Activated naive CD8-positive, alpha-beta T cell (primary cell): ENCODE results near the gene CLEC18A.

Experiments
- H3K27ac Mint-ChIP-seq: one replicate; pipeline ENCODE4 v1.8.0; 2021; ENCODE audit warnings: mixed read lengths
- H3K27me3 Mint-ChIP-seq: one replicate; pipeline ENCODE4 v1.8.0; 2021; ENCODE audit warnings: mixed read lengths
- H3K36me3 Mint-ChIP-seq: one replicate; pipeline ENCODE4 v1.8.0; 2021; ENCODE audit warnings: mixed read lengths
- H3K4me1 Mint-ChIP-seq: one replicate; pipeline ENCODE4 v1.8.0; 2021; ENCODE audit warnings: low read depth, mixed read lengths
- H3K4me3 Mint-ChIP-seq: one replicate; pipeline ENCODE4 v1.8.0; 2021; ENCODE audit warnings: mild to moderate bottlenecking, mixed read lengths
- H3K9me3 Mint-ChIP-seq: one replicate; pipeline ENCODE4 v1.8.0; 2021; ENCODE audit warnings: low read depth, mixed read lengths

The CLEC18A gene

GRCh38 chr16:69924777-69925191, 26.4 kb upstream of the CLEC18A start:
- Mint-ChIP-seq H3K27me3 (no peaks in the 10 kb centered on the region), H3K36me3 (no peaks in the 10 kb centered on the region), H3K9me3 (no peaks in the 10 kb centered on the region), H3K4me3 (no peak overlapping the region), H3K4me1 (no peaks in the 10 kb centered on the region), H3K27ac (no peak overlapping the region)

- Mint-ChIP-seq H3K27me3 (no peaks in the 10 kb centered on the region), H3K4me1 (no peaks in the 10 kb centered on the region), H3K27ac (no peak overlapping the region), H3K9me3 (no peaks in the 10 kb centered on the region), H3K4me3 (no peak overlapping the region), H3K36me3 (peaks cover 2% of the 10 kb centered on the region)
These were observed 25.8 kb upstream of the CLEC18A start for GRCh38 chr16:69925311-69925710.

- H3K9me3 Mint-ChIP-seq, result no peaks in the 10 kb centered on the region
- no peaks in the 10 kb centered on the region for H3K4me1 Mint-ChIP-seq
- H3K27me3 Mint-ChIP-seq, result no peaks in the 10 kb centered on the region
- H3K4me3 Mint-ChIP-seq, result no peak overlapping the region
- peaks cover 2% of the 10 kb centered on the region for H3K36me3 Mint-ChIP-seq
- no peak overlapping the region for H3K27ac Mint-ChIP-seq
These were observed 24.9 kb upstream of the CLEC18A start for GRCh38 chr16:69926241-69926640.

- no peaks in the 10 kb centered on the region for H3K27me3 Mint-ChIP-seq
- no peaks in the 10 kb centered on the region for H3K4me1 Mint-ChIP-seq
These were observed 23.9 kb upstream of the CLEC18A start for GRCh38 chr16:69927056-69927757.

GRCh38 chr16:69928856-69929400, 22.2 kb upstream of the CLEC18A start:
- Mint-ChIP-seq H3K9me3 (no peaks in the 10 kb centered on the region), H3K27me3 (no peaks in the 10 kb centered on the region), H3K4me3 (no peak overlapping the region), H3K27ac (no peak overlapping the region), H3K4me1 (no peaks in the 10 kb centered on the region), H3K36me3 (peaks cover 5% of the 10 kb centered on the region)

More at GRCh38 chr16:69927056-69927757, 23.9 kb upstream of the CLEC18A start:
- H3K27ac Mint-ChIP-seq, result no peak overlapping the region
- H3K9me3 Mint-ChIP-seq, result no peaks in the 10 kb centered on the region
- peaks cover 2% of the 10 kb centered on the region for H3K36me3 Mint-ChIP-seq
- no peak overlapping the region for H3K4me3 Mint-ChIP-seq

GRCh38 chr16:69929480-69929879, 21.7 kb upstream of the CLEC18A start:
- Mint-ChIP-seq H3K27me3 (no peaks in the 10 kb centered on the region), H3K36me3 (peaks cover 5% of the 10 kb centered on the region), H3K4me1 (no peaks in the 10 kb centered on the region), H3K4me3 (no peak overlapping the region), H3K27ac (no peak overlapping the region), H3K9me3 (no peaks in the 10 kb centered on the region)

- H3K9me3 Mint-ChIP-seq, result no peaks in the 10 kb centered on the region
- H3K36me3 Mint-ChIP-seq, result peaks cover 5% of the 10 kb centered on the region
- H3K4me3 Mint-ChIP-seq, result no peak overlapping the region
- no peaks in the 10 kb centered on the region for H3K4me1 Mint-ChIP-seq
- H3K27me3 Mint-ChIP-seq, result no peaks in the 10 kb centered on the region
- no peak overlapping the region for H3K27ac Mint-ChIP-seq
These were observed 20.9 kb upstream of the CLEC18A start for GRCh38 chr16:69930117-69930776.

- Mint-ChIP-seq H3K27me3 (no peaks in the 10 kb centered on the region), H3K4me3 (no peak overlapping the region), H3K27ac (no peak overlapping the region), H3K36me3 (peaks cover 5% of the 10 kb centered on the region), H3K9me3 (no peaks in the 10 kb centered on the region), H3K4me1 (no peaks in the 10 kb centered on the region)
These were observed 19.5 kb upstream of the CLEC18A start for GRCh38 chr16:69931631-69932030.

GRCh38 chr16:69932228-69932627, 18.9 kb upstream of the CLEC18A start:
- H3K4me3 Mint-ChIP-seq, result no peak overlapping the region
- H3K36me3 Mint-ChIP-seq, result peaks cover 5% of the 10 kb centered on the region
- H3K27ac Mint-ChIP-seq, result no peak overlapping the region
- no peaks in the 10 kb centered on the region for H3K4me1 Mint-ChIP-seq
- H3K27me3 Mint-ChIP-seq, result no peaks in the 10 kb centered on the region
- no peaks in the 10 kb centered on the region for H3K9me3 Mint-ChIP-seq

GRCh38 chr16:69932691-69933392, 18.3 kb upstream of the CLEC18A start:
- H3K36me3 Mint-ChIP-seq, result peaks cover 5% of the 10 kb centered on the region
- H3K27me3 Mint-ChIP-seq, result no peaks in the 10 kb centered on the region
- no peaks in the 10 kb centered on the region for H3K4me1 Mint-ChIP-seq
- no peak overlapping the region for H3K4me3 Mint-ChIP-seq
- H3K9me3 Mint-ChIP-seq, result no peaks in the 10 kb centered on the region
- H3K27ac Mint-ChIP-seq, result no peak overlapping the region

- no peak overlapping the region for H3K4me3 Mint-ChIP-seq
- peaks cover 5% of the 10 kb centered on the region for H3K36me3 Mint-ChIP-seq
- H3K27me3 Mint-ChIP-seq, result no peaks in the 10 kb centered on the region
- H3K27ac Mint-ChIP-seq, result no peak overlapping the region
- H3K4me1 Mint-ChIP-seq, result no peaks in the 10 kb centered on the region
- H3K9me3 Mint-ChIP-seq, result no peaks in the 10 kb centered on the region
These were observed 17.1 kb upstream of the CLEC18A start for GRCh38 chr16:69934044-69934443.

- Mint-ChIP-seq H3K4me1 (no peaks in the 10 kb centered on the region), H3K4me3 (no peak overlapping the region), H3K27me3 (no peaks in the 10 kb centered on the region), H3K9me3 (no peaks in the 10 kb centered on the region), H3K27ac (no peak overlapping the region), H3K36me3 (peaks cover 5% of the 10 kb centered on the region)
These were observed 16.4 kb upstream of the CLEC18A start for GRCh38 chr16:69934751-69935150.

GRCh38 chr16:69935278-69935711, 15.8 kb upstream of the CLEC18A start:
- H3K27ac Mint-ChIP-seq, result no peak overlapping the region
- H3K9me3 Mint-ChIP-seq, result no peaks in the 10 kb centered on the region
- no peak overlapping the region for H3K4me3 Mint-ChIP-seq
- H3K36me3 Mint-ChIP-seq, result peaks cover 4% of the 10 kb centered on the region
- H3K4me1 Mint-ChIP-seq, result no peaks in the 10 kb centered on the region
- H3K27me3 Mint-ChIP-seq, result no peaks in the 10 kb centered on the region

- Mint-ChIP-seq H3K27me3 (no peaks in the 10 kb centered on the region), H3K9me3 (no peaks in the 10 kb centered on the region), H3K4me3 (no peak overlapping the region), H3K4me1 (no peaks in the 10 kb centered on the region), H3K27ac (no peak overlapping the region), H3K36me3 (peaks cover 3% of the 10 kb centered on the region)
These were observed 15.4 kb upstream of the CLEC18A start for GRCh38 chr16:69935740-69936139.

GRCh38 chr16:69936252-69936651, 14.9 kb upstream of the CLEC18A start:
- Mint-ChIP-seq H3K27me3 (no peaks in the 10 kb centered on the region), H3K4me3 (no peak overlapping the region), H3K4me1 (no peaks in the 10 kb centered on the region), H3K36me3 (peaks cover 3% of the 10 kb centered on the region), H3K27ac (no peak overlapping the region), H3K9me3 (no peaks in the 10 kb centered on the region)
